H1 (cell line): ENCODE data around the gene DDR2. TPM values are rescaled to one million over a fixed set of nuclear protein-coding genes. Genes with fewer than 3 reads are reported as not detected.

Source experiments
- BACH1 ChIP-seq: IDR thresholded peaks from 2 replicates; pipeline ENCODE4 v1.6.1; 2012; ENCODE audit warnings: low read length, improper control_type of control experiment
- CHD1 ChIP-seq: IDR thresholded peaks from 2 replicates; pipeline ENCODE4 v1.6.1; 2012; ENCODE audit warnings: low read depth, low read length, improper control_type of control experiment
- EZH2 ChIP-seq: fragments of 200-600 bp; sonication (generic); IDR thresholded peaks from 2 replicates; pipeline ENCODE4 v1.7.1; 2012; ENCODE audit warnings: low read depth, mild to moderate bottlenecking, moderate library complexity, low read length, inconsistent platforms; ENCODE audit not compliant: severe bottlenecking
- GTF2F1 ChIP-seq: IDR thresholded peaks from 2 replicates; pipeline ENCODE4 v1.6.1; 2012; ENCODE audit warnings: low read depth, low read length, improper control_type of control experiment, borderline replicate concordance
- JUND ChIP-seq: IDR thresholded peaks from 2 replicates; pipeline ENCODE4 v1.6.1; 2011; ENCODE audit warnings: mild to moderate bottlenecking, improper control_type of control experiment, low read length
- NANOG ChIP-seq: IDR thresholded peaks from 2 replicates; pipeline ENCODE4 v1.6.1; 2011; ENCODE audit warnings: low read length, low read depth, mild to moderate bottlenecking, inconsistent platforms; ENCODE audit not compliant: insufficient read depth, poor library complexity, severe bottlenecking
- POLR2AphosphoS5 ChIP-seq: IDR thresholded peaks from 2 replicates; pipeline ENCODE4 v1.6.1; 2011; ENCODE audit warnings: low read depth, low read length
- RAD21 ChIP-seq, 2 experiments: IDR thresholded peaks in 1 of 2; conservative IDR thresholded peaks in 1 of 2; 2 replicates each; pipeline ENCODE4 v1.6.1; 2011; ENCODE audit warnings: low read depth in 2 of 2, low read length in 2 of 2, improper control_type of control experiment in 1 of 2, inconsistent platforms in 1 of 2, mild to moderate bottlenecking in 1 of 2, moderate library complexity in 1 of 2
- SP2 ChIP-seq: IDR thresholded peaks from 2 replicates; pipeline ENCODE4 v1.6.1; 2012; ENCODE audit warnings: mild to moderate bottlenecking, low read length, inconsistent platforms
- SP4 ChIP-seq: IDR thresholded peaks from 2 replicates; pipeline ENCODE4 v1.6.1; 2012; ENCODE audit warnings: low read length, inconsistent platforms
- TAF7 ChIP-seq: optimal IDR thresholded peaks from 2 replicates; pipeline ENCODE3; 2011; ENCODE audit warnings: low read depth, mild to moderate bottlenecking, inconsistent platforms, low read length, moderate library complexity, borderline replicate concordance
- polyA plus RNA-seq, 7 experiments: library from polyadenylated mRNA; depleted of rRNA in 3 of 7; stranded (reverse) in 5 of 7; unstranded in 2 of 7; fragments of >200 nt in 5 of 7; fragments of 200-250 nt in 2 of 7; gene quantifications; 1 replicate in 5 of 7; 2 replicates in 1 of 7; 4 replicates in 1 of 7; pipeline versions ENCODE4 v1.2.1 to v1.2.3, GENCODE V29; 2011 to 2013; ENCODE audit warnings: missing spikeins in 2 of 7, mixed read lengths in 2 of 7
- total RNA-seq: library from RNA; stranded (reverse); fragmentation: NEBNext Ultra II Directional; extraction: Animal tissue kit (Norgen Biotek cat#: 25700); gene quantifications from 2 replicates; pipeline ENCODE4 v1.2.1, GENCODE V29; 2021
- TF ChIP-seq, protein P1 (sequence below): fragments of 300-600 bp; sonication (generic); IDR thresholded peaks from 2 replicates; pipeline ENCODE4 v1.7.1; 2012; ENCODE audit warnings: low read length, moderate library complexity, mild to moderate bottlenecking, inconsistent platforms; ENCODE audit not compliant: insufficient replicate concordance

The DDR2 gene
- total and polyA plus RNA-seq, 2 of the 8 experiments (the other 6 are each of a cell fraction or from before 2014, with no cell fraction given): 1.00 to 2.1 TPM

DNA sequence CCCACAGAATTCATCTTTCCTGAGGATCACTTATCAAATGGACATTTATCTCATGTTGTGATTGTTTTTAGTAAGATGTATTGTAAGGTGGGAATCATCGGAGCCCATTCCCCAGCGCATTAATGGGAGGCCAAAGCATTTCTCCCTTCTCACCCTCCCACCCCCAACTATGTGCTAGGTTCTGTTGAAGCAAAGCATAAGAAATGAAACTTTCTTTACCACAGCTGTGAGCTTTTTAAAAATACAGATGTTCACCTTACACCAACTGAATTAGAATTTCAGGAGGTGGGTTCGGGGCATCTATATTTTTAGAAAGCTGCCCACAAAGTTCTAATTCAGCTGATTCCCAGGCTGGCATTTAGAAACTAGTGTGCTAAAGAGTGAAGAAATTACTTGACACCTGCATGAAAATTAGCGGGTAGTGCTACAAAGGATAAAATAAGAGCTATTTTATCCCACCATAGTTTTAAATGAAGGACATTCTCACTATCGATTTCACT lies 44.5 kb upstream of the DDR2 start (continued):
- TF ChIP-seq, protein P1, sequence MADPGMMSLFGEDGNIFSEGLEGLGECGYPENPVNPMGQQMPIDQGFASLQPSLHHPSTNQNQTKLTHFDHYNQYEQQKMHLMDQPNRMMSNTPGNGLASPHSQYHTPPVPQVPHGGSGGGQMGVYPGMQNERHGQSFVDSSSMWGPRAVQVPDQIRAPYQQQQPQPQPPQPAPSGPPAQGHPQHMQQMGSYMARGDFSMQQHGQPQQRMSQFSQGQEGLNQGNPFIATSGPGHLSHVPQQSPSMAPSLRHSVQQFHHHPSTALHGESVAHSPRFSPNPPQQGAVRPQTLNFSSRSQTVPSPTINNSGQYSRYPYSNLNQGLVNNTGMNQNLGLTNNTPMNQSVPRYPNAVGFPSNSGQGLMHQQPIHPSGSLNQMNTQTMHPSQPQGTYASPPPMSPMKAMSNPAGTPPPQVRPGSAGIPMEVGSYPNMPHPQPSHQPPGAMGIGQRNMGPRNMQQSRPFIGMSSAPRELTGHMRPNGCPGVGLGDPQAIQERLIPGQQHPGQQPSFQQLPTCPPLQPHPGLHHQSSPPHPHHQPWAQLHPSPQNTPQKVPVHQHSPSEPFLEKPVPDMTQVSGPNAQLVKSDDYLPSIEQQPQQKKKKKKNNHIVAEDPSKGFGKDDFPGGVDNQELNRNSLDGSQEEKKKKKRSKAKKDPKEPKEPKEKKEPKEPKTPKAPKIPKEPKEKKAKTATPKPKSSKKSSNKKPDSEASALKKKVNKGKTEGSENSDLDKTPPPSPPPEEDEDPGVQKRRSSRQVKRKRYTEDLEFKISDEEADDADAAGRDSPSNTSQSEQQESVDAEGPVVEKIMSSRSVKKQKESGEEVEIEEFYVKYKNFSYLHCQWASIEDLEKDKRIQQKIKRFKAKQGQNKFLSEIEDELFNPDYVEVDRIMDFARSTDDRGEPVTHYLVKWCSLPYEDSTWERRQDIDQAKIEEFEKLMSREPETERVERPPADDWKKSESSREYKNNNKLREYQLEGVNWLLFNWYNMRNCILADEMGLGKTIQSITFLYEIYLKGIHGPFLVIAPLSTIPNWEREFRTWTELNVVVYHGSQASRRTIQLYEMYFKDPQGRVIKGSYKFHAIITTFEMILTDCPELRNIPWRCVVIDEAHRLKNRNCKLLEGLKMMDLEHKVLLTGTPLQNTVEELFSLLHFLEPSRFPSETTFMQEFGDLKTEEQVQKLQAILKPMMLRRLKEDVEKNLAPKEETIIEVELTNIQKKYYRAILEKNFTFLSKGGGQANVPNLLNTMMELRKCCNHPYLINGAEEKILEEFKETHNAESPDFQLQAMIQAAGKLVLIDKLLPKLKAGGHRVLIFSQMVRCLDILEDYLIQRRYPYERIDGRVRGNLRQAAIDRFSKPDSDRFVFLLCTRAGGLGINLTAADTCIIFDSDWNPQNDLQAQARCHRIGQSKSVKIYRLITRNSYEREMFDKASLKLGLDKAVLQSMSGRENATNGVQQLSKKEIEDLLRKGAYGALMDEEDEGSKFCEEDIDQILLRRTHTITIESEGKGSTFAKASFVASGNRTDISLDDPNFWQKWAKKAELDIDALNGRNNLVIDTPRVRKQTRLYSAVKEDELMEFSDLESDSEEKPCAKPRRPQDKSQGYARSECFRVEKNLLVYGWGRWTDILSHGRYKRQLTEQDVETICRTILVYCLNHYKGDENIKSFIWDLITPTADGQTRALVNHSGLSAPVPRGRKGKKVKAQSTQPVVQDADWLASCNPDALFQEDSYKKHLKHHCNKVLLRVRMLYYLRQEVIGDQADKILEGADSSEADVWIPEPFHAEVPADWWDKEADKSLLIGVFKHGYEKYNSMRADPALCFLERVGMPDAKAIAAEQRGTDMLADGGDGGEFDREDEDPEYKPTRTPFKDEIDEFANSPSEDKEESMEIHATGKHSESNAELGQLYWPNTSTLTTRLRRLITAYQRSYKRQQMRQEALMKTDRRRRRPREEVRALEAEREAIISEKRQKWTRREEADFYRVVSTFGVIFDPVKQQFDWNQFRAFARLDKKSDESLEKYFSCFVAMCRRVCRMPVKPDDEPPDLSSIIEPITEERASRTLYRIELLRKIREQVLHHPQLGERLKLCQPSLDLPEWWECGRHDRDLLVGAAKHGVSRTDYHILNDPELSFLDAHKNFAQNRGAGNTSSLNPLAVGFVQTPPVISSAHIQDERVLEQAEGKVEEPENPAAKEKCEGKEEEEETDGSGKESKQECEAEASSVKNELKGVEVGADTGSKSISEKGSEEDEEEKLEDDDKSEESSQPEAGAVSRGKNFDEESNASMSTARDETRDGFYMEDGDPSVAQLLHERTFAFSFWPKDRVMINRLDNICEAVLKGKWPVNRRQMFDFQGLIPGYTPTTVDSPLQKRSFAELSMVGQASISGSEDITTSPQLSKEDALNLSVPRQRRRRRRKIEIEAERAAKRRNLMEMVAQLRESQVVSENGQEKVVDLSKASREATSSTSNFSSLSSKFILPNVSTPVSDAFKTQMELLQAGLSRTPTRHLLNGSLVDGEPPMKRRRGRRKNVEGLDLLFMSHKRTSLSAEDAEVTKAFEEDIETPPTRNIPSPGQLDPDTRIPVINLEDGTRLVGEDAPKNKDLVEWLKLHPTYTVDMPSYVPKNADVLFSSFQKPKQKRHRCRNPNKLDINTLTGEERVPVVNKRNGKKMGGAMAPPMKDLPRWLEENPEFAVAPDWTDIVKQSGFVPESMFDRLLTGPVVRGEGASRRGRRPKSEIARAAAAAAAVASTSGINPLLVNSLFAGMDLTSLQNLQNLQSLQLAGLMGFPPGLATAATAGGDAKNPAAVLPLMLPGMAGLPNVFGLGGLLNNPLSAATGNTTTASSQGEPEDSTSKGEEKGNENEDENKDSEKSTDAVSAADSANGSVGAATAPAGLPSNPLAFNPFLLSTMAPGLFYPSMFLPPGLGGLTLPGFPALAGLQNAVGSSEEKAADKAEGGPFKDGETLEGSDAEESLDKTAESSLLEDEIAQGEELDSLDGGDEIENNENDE: no peak
- TF ChIP-seq POLR2AphosphoS5 (no peak), SP2 (no peak), BACH1 (no peak), GTF2F1 (no peak), NANOG (no peak), CHD1 (no peak), RAD21 (IDR thresholded peaks at IDR 0.05 in 1 of 2, conservative IDR thresholded peaks at IDR 0.05 in 1 of 2; ENCODE audit: low read depth in 2 of 2, low read length in 2 of 2) (no peak), EZH2 (no peak), TAF7 (no peak), JUND (no peak), SP4 (no peak)
